CD14-positive monocyte (primary cell): ENCODE data around the gene SPATA16. TPM values are rescaled to one million over a fixed set of nuclear protein-coding genes. Genes with fewer than 3 reads are reported as not detected.

Experiments used
- DNase-seq, 3 donors: peaks; one replicate each; pipeline ENCODE4 v3.0.0-alpha.2; 2011 to 2022
- H2AFZ ChIP-seq: 2 replicates; pipeline ENCODE4 v1.6.0; 2012; ENCODE audit warnings: mild to moderate bottlenecking, low read depth, low read length, inconsistent platforms; ENCODE audit not compliant: insufficient read depth, poor library complexity, severe bottlenecking
- H3K27ac ChIP-seq, 2 donors: 1 replicate in 1 of 2; 2 replicates in 1 of 2; pipeline ENCODE4 v1.5.1; 2012 to 2013; ENCODE audit warnings: low read length in 2 of 2, control low read depth in 1 of 2, inconsistent platforms in 1 of 2, low read depth in 1 of 2, mild to moderate bottlenecking in 1 of 2
- H3K27me3 ChIP-seq, 2 donors: one replicate each; pipeline versions ENCODE4 v1.6.0 to v1.6.1; 2011 to 2013; ENCODE audit warnings: low read length in 2 of 2; ENCODE audit not compliant: control insufficient read depth in 2 of 2, insufficient read depth in 2 of 2
- H3K36me3 ChIP-seq, 2 donors: replicated peaks in 1 of 2; 1 replicate in 1 of 2; 2 replicates in 1 of 2; pipeline versions ENCODE4 v1.5.1 to v1.6.1; 2012 to 2013; ENCODE audit warnings: low read length in 2 of 2, control low read depth in 1 of 2, inconsistent platforms in 1 of 2, mild to moderate bottlenecking in 1 of 2; ENCODE audit not compliant: insufficient read depth in 2 of 2, control insufficient read depth in 1 of 2
- H3K4me1 ChIP-seq, 2 donors: 1 replicate in 1 of 2; 2 replicates in 1 of 2; pipeline versions ENCODE4 v1.5.1 to v1.6.1; 2012 to 2013; ENCODE audit warnings: low read length in 2 of 2, control low read depth in 1 of 2, inconsistent platforms in 1 of 2, mild to moderate bottlenecking in 1 of 2, moderate library complexity in 1 of 2; ENCODE audit not compliant: insufficient read depth in 2 of 2, control insufficient read depth in 1 of 2
- H3K4me2 ChIP-seq: replicated peaks from 2 replicates; pipeline ENCODE3; 2012; ENCODE audit warnings: low read length, moderate library complexity, mild to moderate bottlenecking; ENCODE audit not compliant: poor library complexity, severe bottlenecking; ENCODE audit errors: extremely low read depth
- H3K4me3 ChIP-seq, 3 experiments: fragments of 200-600 bp in 1 of 3; sonication (generic) in 1 of 3; replicated peaks in 1 of 3; 1 replicate in 2 of 3; 2 replicates in 1 of 3; pipeline ENCODE4 v1.5.1; 2011 to 2013; ENCODE audit warnings: low read length in 3 of 3, mild to moderate bottlenecking in 3 of 3, control low read depth in 2 of 3, low read depth in 2 of 3, inconsistent platforms in 1 of 3, moderate library complexity in 1 of 3
- H3K79me2 ChIP-seq: 2 replicates; pipeline ENCODE4 v1.6.0; 2012; ENCODE audit warnings: mild to moderate bottlenecking, control low read depth, inconsistent platforms, low read length, moderate library complexity; ENCODE audit not compliant: insufficient read depth
- H3K9ac ChIP-seq: 2 replicates; pipeline ENCODE4 v1.6.0; 2017; ENCODE audit warnings: low read length, mild to moderate bottlenecking; ENCODE audit not compliant: insufficient read depth, poor library complexity, severe bottlenecking
- H3K9me3 ChIP-seq, 2 donors: replicated peaks in 1 of 2; 1 replicate in 1 of 2; 2 replicates in 1 of 2; pipeline versions ENCODE4 v1.5.1 to v1.6.1; 2012 to 2013; ENCODE audit warnings: low read length in 2 of 2, control low read depth in 1 of 2; ENCODE audit not compliant: control insufficient read depth in 1 of 2, insufficient read depth in 1 of 2
- H4K20me1 ChIP-seq: 2 replicates; pipeline ENCODE4 v1.6.0; 2012; ENCODE audit warnings: mild to moderate bottlenecking, low read length, control low read depth, moderate library complexity; ENCODE audit not compliant: insufficient read depth
- H3K27ac Mint-ChIP-seq, 7 donors: one replicate each; pipeline ENCODE4 v1.8.0; 2020; ENCODE audit warnings: mild to moderate bottlenecking in 7 of 7, mixed read lengths in 7 of 7, moderate library complexity in 6 of 7, inconsistent platforms in 2 of 7
- H3K27me3 Mint-ChIP-seq, 3 donors: one replicate each; pipeline ENCODE4 v1.8.0; 2021 to 2022; ENCODE audit warnings: low read depth in 3 of 3, mild to moderate bottlenecking in 3 of 3, mixed read lengths in 3 of 3, moderate library complexity in 3 of 3, inconsistent platforms in 1 of 3
- H3K36me3 Mint-ChIP-seq, 2 donors: one replicate each; pipeline ENCODE4 v1.8.0; 2020; ENCODE audit warnings: mixed read lengths in 2 of 2, inconsistent platforms in 1 of 2, mild to moderate bottlenecking in 1 of 2
- H3K4me1 Mint-ChIP-seq: one replicate; pipeline ENCODE4 v1.8.0; 2020; ENCODE audit warnings: mild to moderate bottlenecking, mixed read lengths
- H3K4me3 Mint-ChIP-seq, 2 donors: one replicate each; pipeline ENCODE4 v1.8.0; 2020; ENCODE audit warnings: mild to moderate bottlenecking in 2 of 2, mixed read lengths in 2 of 2, moderate library complexity in 1 of 2
- H3K9me3 Mint-ChIP-seq, 7 donors: one replicate each; pipeline ENCODE4 v1.8.0; 2020 to 2022; ENCODE audit warnings: mixed read lengths in 7 of 7, mild to moderate bottlenecking in 6 of 7, moderate library complexity in 6 of 7, inconsistent platforms in 2 of 7
- WGBS: methylation state at CpG from one replicate; pipeline ENCODE4 v1.1.5; 2013; ENCODE audit warnings: missing lambda C conversion rate; ENCODE audit not compliant: insufficient coverage; 5-methylcytosine and 5-hydroxymethylcytosine counted together
- intact Hi-C, 2 donors: fragments of 100-400 bp; cut with micrococcal nuclease; formaldehyde crosslinking; loops; one replicate each; pipeline versions ENCODE4 v1.15.0 to v1.15.1; 2023
- polyA plus RNA-seq, 3 donors: library from polyadenylated mRNA; depleted of rRNA in 1 of 3; unstranded in 2 of 3; stranded (reverse) in 1 of 3; fragments of 300-500 nt in 2 of 3; fragments of >200 nt in 1 of 3; fragmentation: Illumina TruSeq in 2 of 3; gene quantifications; 1 replicate in 2 of 3; 2 replicates in 1 of 3; pipeline ENCODE4 v1.2.3, GENCODE V29; 2012 to 2021
- TF ChIP-seq, protein P1 (sequence below): fragments of 200-600 bp; IDR thresholded peaks from one replicate; pipeline ENCODE4 v1.8.0; 2022; ENCODE audit warnings: antibody characterized with exemption, mild to moderate bottlenecking

Gene SPATA16
- polyA plus RNA-seq, 3 donors: not detected

DNA sequence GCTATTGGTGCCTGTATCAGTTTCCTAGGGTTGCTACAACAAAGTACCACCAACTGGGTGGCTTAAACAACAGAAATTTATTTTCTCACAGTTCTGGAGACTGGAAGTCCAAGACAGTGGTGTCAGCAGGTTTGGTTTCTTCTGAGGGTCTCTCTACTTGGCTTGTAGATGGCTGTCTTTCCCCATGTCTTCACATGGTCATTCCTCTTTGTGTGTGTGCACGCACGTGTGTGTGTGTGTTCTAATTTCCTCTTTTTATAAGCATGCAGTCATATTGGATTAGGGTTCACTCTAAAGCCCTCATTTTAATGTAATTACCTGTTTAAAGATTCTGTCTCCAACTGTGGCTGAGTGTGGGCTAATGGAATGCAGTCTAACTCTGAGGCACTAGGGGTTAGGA lies 182.5 kb downstream of the SPATA16 start:
- Histone ChIP-seq H3K4me3 (no peak overlapping the region), H3K4me2 (no peak overlapping the region), H3K36me3 (no peaks in the 10 kb centered on the region), H3K27me3 (no peaks in the 10 kb centered on the region), H2AFZ (no peak overlapping the region), H3K27ac (no peak overlapping the region), H3K9me3 (no peaks in the 10 kb centered on the region), H3K9ac (no peak overlapping the region), H3K79me2 (no peaks in the 10 kb centered on the region), H3K4me1 (peaks cover 0 to 3% of the 10 kb centered on the region in 2 donors), H4K20me1 (no peaks in the 10 kb centered on the region)
- Mint-ChIP-seq H3K4me3 (no peak overlapping the region), H3K9me3 (peaks cover 2 to 8% (median 5%) of the 10 kb centered on the region in 7 donors), H3K27me3 (peaks cover 0 to 2% (median 0%) of the 10 kb centered on the region in 3 donors), H3K36me3 (no peaks in the 10 kb centered on the region), H3K27ac (no peak overlapping the region), H3K4me1 (peaks cover 5% of the 10 kb centered on the region)
- WGBS: no CpG with 5 or more reads among the region's 2 CpGs
- TF ChIP-seq, protein P1, sequence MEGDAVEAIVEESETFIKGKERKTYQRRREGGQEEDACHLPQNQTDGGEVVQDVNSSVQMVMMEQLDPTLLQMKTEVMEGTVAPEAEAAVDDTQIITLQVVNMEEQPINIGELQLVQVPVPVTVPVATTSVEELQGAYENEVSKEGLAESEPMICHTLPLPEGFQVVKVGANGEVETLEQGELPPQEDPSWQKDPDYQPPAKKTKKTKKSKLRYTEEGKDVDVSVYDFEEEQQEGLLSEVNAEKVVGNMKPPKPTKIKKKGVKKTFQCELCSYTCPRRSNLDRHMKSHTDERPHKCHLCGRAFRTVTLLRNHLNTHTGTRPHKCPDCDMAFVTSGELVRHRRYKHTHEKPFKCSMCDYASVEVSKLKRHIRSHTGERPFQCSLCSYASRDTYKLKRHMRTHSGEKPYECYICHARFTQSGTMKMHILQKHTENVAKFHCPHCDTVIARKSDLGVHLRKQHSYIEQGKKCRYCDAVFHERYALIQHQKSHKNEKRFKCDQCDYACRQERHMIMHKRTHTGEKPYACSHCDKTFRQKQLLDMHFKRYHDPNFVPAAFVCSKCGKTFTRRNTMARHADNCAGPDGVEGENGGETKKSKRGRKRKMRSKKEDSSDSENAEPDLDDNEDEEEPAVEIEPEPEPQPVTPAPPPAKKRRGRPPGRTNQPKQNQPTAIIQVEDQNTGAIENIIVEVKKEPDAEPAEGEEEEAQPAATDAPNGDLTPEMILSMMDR: no peak
- intact Hi-C loops: no loop called here
- DNase-seq: no peak

DNA sequence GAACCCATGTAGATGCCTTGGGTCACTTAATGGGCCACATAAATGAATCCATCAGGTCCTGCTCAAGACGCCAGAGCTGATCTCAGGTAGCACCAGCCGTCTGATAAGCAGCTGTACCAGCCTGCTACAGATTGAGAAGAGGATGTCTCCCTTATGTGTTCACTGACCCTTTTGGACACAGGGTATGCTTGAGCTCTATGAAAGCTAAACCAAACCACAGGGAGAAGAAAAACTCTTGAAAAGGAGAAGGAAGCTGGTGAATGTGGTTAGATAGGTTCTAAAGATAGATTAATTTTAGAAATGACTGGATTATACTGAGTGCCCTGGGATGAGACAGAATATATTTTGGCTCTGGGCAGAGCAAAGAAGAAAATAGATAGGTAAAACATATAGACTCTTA lies 187.5 kb downstream of the SPATA16 start:
- Mint-ChIP-seq H3K27ac (no peak overlapping the region), H3K4me3 (no peak overlapping the region), H3K27me3 (peaks cover 0 to 2% (median 2%) of the 10 kb centered on the region in 3 donors), H3K9me3 (peaks cover 0 to 8% (median 5%) of the 10 kb centered on the region in 7 donors), H3K36me3 (no peaks in the 10 kb centered on the region), H3K4me1 (peaks cover 11% of the 10 kb centered on the region)
- Histone ChIP-seq H3K79me2 (no peaks in the 10 kb centered on the region), H3K4me2 (no peak overlapping the region), H3K4me1 (peaks cover 0 to 8% of the 10 kb centered on the region in 2 donors), H3K36me3 (no peaks in the 10 kb centered on the region), H2AFZ (no peak overlapping the region), H3K27ac (no peak overlapping the region), H3K9ac (no peak overlapping the region), H3K9me3 (no peaks in the 10 kb centered on the region), H4K20me1 (no peaks in the 10 kb centered on the region), H3K27me3 (no peaks in the 10 kb centered on the region), H3K4me3 (no peak overlapping the region)
- intact Hi-C loops: no loop called here
- DNase-seq: no peak
- TF ChIP-seq, protein P1: no peak
- 0% methylated on average over 2 of the region's 2 CpGs for WGBS
